ENCODE results near the gene TM9SF1.
A peak's percentile ranks its signal among the peaks of the same experiment; 100 is the strongest.

DNA sequence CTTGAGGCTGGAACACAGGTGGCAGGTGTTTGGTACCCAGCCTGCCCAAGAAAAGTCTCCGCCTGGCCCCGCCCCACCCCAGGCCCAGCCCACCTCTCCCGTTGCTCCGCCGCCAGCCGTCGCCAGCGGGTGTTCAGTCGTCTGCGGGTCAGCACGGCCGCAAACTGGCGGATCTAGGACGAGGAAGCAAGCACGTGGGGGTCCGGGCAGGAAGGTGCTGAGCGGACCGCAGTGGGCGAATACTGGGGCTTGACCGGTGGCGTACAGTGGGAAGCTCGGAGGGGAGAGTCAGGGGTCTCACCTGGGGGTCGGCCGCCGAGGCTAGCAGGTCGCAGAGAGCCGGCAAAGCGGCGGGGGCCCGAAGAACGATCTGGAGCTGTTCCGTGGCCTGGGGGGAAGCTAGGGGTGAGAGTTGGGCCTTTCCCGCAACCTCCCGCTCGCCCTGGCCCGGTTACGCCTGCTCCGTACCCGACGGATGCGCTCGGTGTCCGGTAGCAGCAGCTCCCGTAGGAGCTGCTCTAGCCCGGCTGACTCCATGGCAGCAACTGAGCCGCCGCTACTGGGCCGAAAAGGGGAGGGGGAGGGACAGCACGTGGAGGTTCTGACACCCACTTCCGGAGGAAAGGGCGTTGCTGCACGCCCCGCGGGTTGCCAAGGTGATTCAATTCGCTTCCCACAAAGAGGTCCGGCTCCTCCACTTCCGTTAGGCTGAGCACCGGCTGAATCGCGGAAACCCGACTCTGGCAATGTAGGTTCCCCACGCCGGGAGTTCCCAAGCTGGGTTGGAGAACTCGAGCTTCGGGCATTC is 6.8 kb downstream of the TM9SF1 start, which contains the start of gene IPO4:
- TF ChIP-seq RAD51 (IDR thresholded peaks at IDR 0.05) (peak; percentile 78), CHD2 (IDR thresholded peaks at IDR 0.05; ENCODE audit: borderline replicate concordance, low read depth, low read length) (peak; percentile 89), EZH2 (IDR thresholded peaks at IDR 0.05; ENCODE audit: borderline replicate concordance, control insufficient read depth, low read depth, low read length) (no peak), BACH1 (IDR thresholded peaks at IDR 0.05; ENCODE audit: borderline replicate concordance) (peak; percentile 51; the same call in 1 of the 2 replicates), POLR2AphosphoS5 (IDR thresholded peaks at IDR 0.05; ENCODE audit: low read length) (peak; percentile 95)

All from GM12878 (cell line).